Measurements from ENCODE around the gene CD84. TPM values are rescaled to one million over a fixed set of nuclear protein-coding genes. Genes with fewer than 3 reads are reported as not detected.

CD84 gene
- total and polyA plus RNA-seq, 11 donors = 0.49 to 36.2 (median 1.4) TPM

- Histone ChIP-seq H3K36me3 (no peaks in the 10 kb centered on the region), H3K27me3 (peaks cover 0 to 5% (median 0%) of the 10 kb centered on the region in 9 donors), H3K27ac (no peak overlapping the region), H3K4me3 (no peak overlapping the region), H3K9me3 (peaks cover 0 to 5% (median 0%) of the 10 kb centered on the region in 12 donors), H3K4me1 (peaks cover 0 to 37% (median 0%) of the 10 kb centered on the region in 12 donors)
- TF ChIP-seq CTCF (IDR thresholded peaks at IDR 0.05) (no peak), POLR2A (IDR thresholded peaks at IDR 0.05) (no peak)
- no peak for ATAC-seq
- intact Hi-C loops (cut with DNase I) = no loop called here
- 87 to 93% (median 92%) methylated on average over 5 of the region's 5 CpGs for WGBS, 4 donors
- DNase-seq = no peak
These were observed 41.8 kb upstream of the CD84 start for GRCh38 chr1:160620942-160621632.

GRCh38 chr1:160619742-160620277, 40.5 kb upstream of the CD84 start:
- Histone ChIP-seq H3K27me3 (peaks cover 0 to 5% (median 0%) of the 10 kb centered on the region in 9 donors), H3K27ac (no peak overlapping the region), H3K9me3 (peaks cover 0 to 5% (median 0%) of the 10 kb centered on the region in 12 donors), H3K4me3 (no peak overlapping the region), H3K36me3 (no peaks in the 10 kb centered on the region), H3K4me1 (peaks cover 0 to 24% (median 0%) of the 10 kb centered on the region in 12 donors)
- intact Hi-C loops (cut with DNase I) = no loop called here
- DNase-seq = no peak
- WGBS, 4 donors = 80 to 85% (median 84%) methylated on average over 4 of the region's 4 CpGs
- no peak for TF ChIP-seq POLR2A (IDR thresholded peaks at IDR 0.05)
- ATAC-seq = no peak

- ATAC-seq = no peak
- H3K4me3 ChIP-seq = no peak overlapping the region
- H3K27ac ChIP-seq = no peak overlapping the region
- TF ChIP-seq CTCF (IDR thresholded peaks at IDR 0.05) (peak in 10 of 12 donors; percentile 21 to 54 (median 44)), POLR2A (IDR thresholded peaks at IDR 0.05) (no peak)
- intact Hi-C loops (cut with DNase I) = no loop called here
- peaks cover 0 to 5% (median 0%) of the 10 kb centered on the region in 12 donors for H3K9me3 ChIP-seq
- H3K4me1 ChIP-seq = peaks cover 0 to 17% (median 0%) of the 10 kb centered on the region in 12 donors
- peaks cover 0 to 7% (median 0%) of the 10 kb centered on the region in 9 donors for H3K27me3 ChIP-seq
- DNase-seq = no peak
- WGBS, 4 donors = 89 to 95% (median 93%) methylated on average over 3 of the region's 3 CpGs
- H3K36me3 ChIP-seq = no peaks in the 10 kb centered on the region
These were observed 39.5 kb upstream of the CD84 start for GRCh38 chr1:160618763-160619274.

GRCh38 chr1:160618327-160618726, 39.0 kb upstream of the CD84 start:
- peaks cover 0 to 6% (median 0%) of the 10 kb centered on the region in 9 donors for H3K27me3 ChIP-seq
- peaks cover 0 to 5% (median 0%) of the 10 kb centered on the region in 12 donors for H3K9me3 ChIP-seq
- DNase-seq (no peak), ATAC-seq (no peak)
- TF ChIP-seq CTCF (IDR thresholded peaks at IDR 0.05) (no peak), POLR2A (IDR thresholded peaks at IDR 0.05) (no peak)
- H3K36me3 ChIP-seq = no peaks in the 10 kb centered on the region
- peaks cover 0 to 12% (median 0%) of the 10 kb centered on the region in 12 donors for H3K4me1 ChIP-seq
- no peak overlapping the region for H3K4me3 ChIP-seq
- intact Hi-C loops (cut with DNase I) = no loop called here
- no peak overlapping the region for H3K27ac ChIP-seq
- WGBS, 4 donors = 61 to 70% (median 66%) methylated on average over 1 of the region's 1 CpG

Measured in heart left ventricle (tissue), 16 donors.